Hematopoietic multipotent progenitor cell (in vitro differentiated cells): Measurements from ENCODE around the gene POLQ. TPM values are rescaled to one million over a fixed set of nuclear protein-coding genes. Genes with fewer than 3 reads are reported as not detected.
A peak's percentile ranks its signal among the peaks of the same experiment; 100 is the strongest.
"Not testable (repeated sequence)": the region's sequence is repeated elsewhere in the genome, so short reads cannot be mapped to it uniquely, and the experiment has no call there.

ENCODE experiments used
- DNase-seq, 3 donors: peaks; one replicate each; pipeline ENCODE4 v3.0.0-alpha.2; 2011 to 2015; ENCODE audit warnings: low read depth in 2 of 3, low spot score in 2 of 3
- total RNA-seq: library from RNA; depleted of rRNA; stranded (reverse); fragments of >200 nt; gene quantifications from one replicate; pipeline ENCODE4 v1.2.3, GENCODE V29; 2012

Gene POLQ
- total RNA-seq, 1 donor, result 1.1 TPM

- DNase-seq, result peak; percentile 11 to 81 (median 58)
Observed at GRCh38 chr3:121431726-121432517, 113.9 kb downstream of the POLQ start.

- no peak for DNase-seq
Observed at GRCh38 chr3:121430664-121431215, 115.0 kb downstream of the POLQ start.

- no peak for DNase-seq
Observed at GRCh38 chr3:121424549-121424948, 121.2 kb downstream of the POLQ start.

GRCh38 chr3:121418182-121418581 is 127.6 kb downstream of the POLQ start:
- DNase-seq, result no peak

- DNase-seq, result no peak
Observed at GRCh38 chr3:121414924-121415323, 130.9 kb downstream of the POLQ start.

GRCh38 chr3:121411523-121411922 is 134.3 kb downstream of the POLQ start:
- no peak for DNase-seq

- DNase-seq, result no peak
Observed at GRCh38 chr3:121405631-121406030, 140.2 kb downstream of the POLQ start.

- no peak for DNase-seq
Observed at GRCh38 chr3:121399820-121400219, 146.0 kb downstream of the POLQ start.

GRCh38 chr3:121398051-121398450 is 147.7 kb downstream of the POLQ start:
- not testable (repeated sequence) for DNase-seq

GRCh38 chr3:121395967-121396366 is 149.8 kb downstream of the POLQ start:
- DNase-seq, result not testable (repeated sequence)

- DNase-seq, result not testable (repeated sequence)
Observed at GRCh38 chr3:121388308-121388707, 157.5 kb downstream of the POLQ start.

Other genes starting within 250 kb of the POLQ start
- not detected for gene ARGFX, start 22.0 kb upstream of the POLQ start, total RNA-seq
- gene FBXO40, start 47.4 kb upstream of the POLQ start, total RNA-seq, result not detected
- gene HCLS1, start 114.9 kb upstream of the POLQ start, total RNA-seq, result 63.0 TPM
- 8.6 TPM for gene GOLGB1, start 203.8 kb upstream of the POLQ start, total RNA-seq